A549 treated with AZD2906 at 1 μM for 4 hours (cell line): ENCODE measurements around the gene OXNAD1. TPM values are rescaled to one million over a fixed set of nuclear protein-coding genes. Genes with fewer than 3 reads are reported as not detected.

Experiments
- total RNA-seq: library from RNA; stranded (reverse); fragments of 200-300 nt; extraction: Qiagen RNA extraction; gene quantifications from 5 replicates; pipeline ENCODE4 v1.2.3, GENCODE V29; 2022

Gene OXNAD1, protein sequence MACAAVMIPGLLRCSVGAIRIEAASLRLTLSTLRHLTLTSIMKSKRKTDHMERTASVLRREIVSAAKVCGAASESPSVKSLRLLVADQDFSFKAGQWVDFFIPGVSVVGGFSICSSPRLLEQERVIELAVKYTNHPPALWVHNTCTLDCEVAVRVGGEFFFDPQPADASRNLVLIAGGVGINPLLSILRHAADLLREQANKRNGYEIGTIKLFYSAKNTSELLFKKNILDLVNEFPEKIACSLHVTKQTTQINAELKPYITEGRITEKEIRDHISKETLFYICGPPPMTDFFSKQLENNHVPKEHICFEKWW
- 6.8 to 9.4 TPM (median 8.8 TPM) in 5 replicates for total RNA-seq

DNA sequence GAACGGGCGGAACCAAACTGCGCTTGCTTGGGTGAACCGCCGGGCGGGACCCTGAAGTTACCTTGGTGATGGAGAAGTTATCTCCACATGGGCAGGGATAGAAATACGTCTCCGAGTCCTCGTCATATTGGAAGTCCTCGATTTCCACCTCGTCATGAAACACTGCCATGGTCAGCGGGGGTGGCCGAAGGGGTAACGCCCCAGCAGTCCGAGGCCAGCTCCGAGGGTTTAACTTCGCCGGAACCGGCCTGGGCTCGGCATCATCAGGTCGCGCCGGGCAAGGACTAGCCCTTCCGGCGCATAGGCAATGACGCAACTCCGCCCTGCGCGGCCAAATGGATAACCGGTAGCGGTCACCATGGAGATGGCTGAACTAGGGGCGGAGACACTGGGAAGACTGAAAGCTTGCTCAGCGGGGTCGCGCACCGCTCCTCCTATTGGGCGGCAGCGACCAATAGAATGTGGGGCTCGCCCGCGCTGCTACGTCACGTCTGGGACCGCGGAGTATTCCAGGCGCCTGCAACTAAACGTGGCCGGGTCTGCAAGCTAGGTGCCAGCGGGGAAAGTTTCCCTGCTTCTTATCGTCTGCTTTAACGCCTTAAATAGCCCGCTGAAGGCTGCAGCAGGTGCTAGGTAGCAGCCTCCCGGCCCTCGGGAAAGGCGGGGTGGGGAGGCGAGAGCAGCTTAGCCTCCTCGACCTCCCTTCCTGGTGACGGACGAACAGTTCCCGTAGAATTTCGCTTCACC, at the start of gene OXNAD1, which contains the start of gene DPH3:
Gene OXNAD1, plus strand, starts transcription at position 505 of the 747 bp plus-strand sequence. CDS start 5,741 bp downstream, outside the sequence.
Gene DPH3, minus strand, starts transcription at position 236 of the 747 bp plus-strand sequence. Its CDS starts 67 bp downstream, at position 169.

Other genes with a start within 250 kb of the OXNAD1 start
- 0.05 to 0.15 TPM (median 0.09 TPM) in 5 replicates for gene GALNT15, start 90.5 kb upstream of the OXNAD1 start, total RNA-seq
- 21.2 to 29.5 TPM (median 27.4 TPM) in 5 replicates for gene DPH3, start 269 bp upstream of the OXNAD1 start, total RNA-seq
- gene RFTN1, start 248.5 kb downstream of the OXNAD1 start, total RNA-seq: 3.0 to 3.5 TPM (median 3.1 TPM) in 5 replicates